GM19025 (cell line): ENCODE data around the gene APC.

Source experiments
- ATAC-seq: cut with Tn5 transposase; IDR thresholded peaks from one replicate; pipeline ENCODE4 v1.9.1; 2021; ENCODE audit warnings: mild to moderate bottlenecking, low read depth, moderate library complexity; ENCODE audit not compliant: unreplicated experiment

APC gene

GRCh38 chr5:112776301-112776856 lies 38.7 kb downstream of the APC start:
- no peak for ATAC-seq

- no peak for ATAC-seq
These were observed 41.8 kb downstream of the APC start for GRCh38 chr5:112779531-112779930.

- ATAC-seq = no peak
These were observed 47.0 kb downstream of the APC start for GRCh38 chr5:112784726-112785125.

- ATAC-seq = no peak
These were observed 49.6 kb downstream of the APC start for GRCh38 chr5:112787261-112787660.

GRCh38 chr5:112787896-112788295 lies 50.2 kb downstream of the APC start:
- no peak for ATAC-seq

- ATAC-seq = no peak
These were observed 55.5 kb downstream of the APC start for GRCh38 chr5:112793201-112793600.

GRCh38 chr5:112794410-112794809 lies 56.7 kb downstream of the APC start:
- no peak for ATAC-seq

- ATAC-seq = no peak
These were observed 57.7 kb downstream of the APC start for GRCh38 chr5:112795342-112795741.

- ATAC-seq = no peak
These were observed 58.4 kb downstream of the APC start for GRCh38 chr5:112795944-112796678.

- no peak for ATAC-seq
These were observed 62.0 kb downstream of the APC start for GRCh38 chr5:112799661-112800060.

GRCh38 chr5:112800891-112801290 lies 63.2 kb downstream of the APC start:
- no peak for ATAC-seq

GRCh38 chr5:112811023-112811422 lies 73.3 kb downstream of the APC start:
- no peak for ATAC-seq

GRCh38 chr5:112812549-112812948 lies 74.9 kb downstream of the APC start:
- ATAC-seq = no peak

- no peak for ATAC-seq
These were observed 82.6 kb downstream of the APC start for GRCh38 chr5:112820246-112820645.

- ATAC-seq = no peak
These were observed 84.8 kb downstream of the APC start for GRCh38 chr5:112822456-112822855.

- no peak for ATAC-seq
These were observed 85.5 kb downstream of the APC start for GRCh38 chr5:112823181-112823580.

- ATAC-seq = no peak
These were observed 86.0 kb downstream of the APC start for GRCh38 chr5:112823656-112824055.

- no peak for ATAC-seq
These were observed 86.5 kb downstream of the APC start for GRCh38 chr5:112824197-112824596.

- no peak for ATAC-seq
These were observed 92.7 kb downstream of the APC start for GRCh38 chr5:112830378-112830777.

- no peak for ATAC-seq
These were observed 96.3 kb downstream of the APC start for GRCh38 chr5:112833971-112834370.

- no peak for ATAC-seq
These were observed 106.8 kb downstream of the APC start for GRCh38 chr5:112844489-112844888.

- ATAC-seq = no peak
These were observed 108.9 kb downstream of the APC start for GRCh38 chr5:112846556-112846955.
